ENCODE data around the gene CD81.

DNA sequence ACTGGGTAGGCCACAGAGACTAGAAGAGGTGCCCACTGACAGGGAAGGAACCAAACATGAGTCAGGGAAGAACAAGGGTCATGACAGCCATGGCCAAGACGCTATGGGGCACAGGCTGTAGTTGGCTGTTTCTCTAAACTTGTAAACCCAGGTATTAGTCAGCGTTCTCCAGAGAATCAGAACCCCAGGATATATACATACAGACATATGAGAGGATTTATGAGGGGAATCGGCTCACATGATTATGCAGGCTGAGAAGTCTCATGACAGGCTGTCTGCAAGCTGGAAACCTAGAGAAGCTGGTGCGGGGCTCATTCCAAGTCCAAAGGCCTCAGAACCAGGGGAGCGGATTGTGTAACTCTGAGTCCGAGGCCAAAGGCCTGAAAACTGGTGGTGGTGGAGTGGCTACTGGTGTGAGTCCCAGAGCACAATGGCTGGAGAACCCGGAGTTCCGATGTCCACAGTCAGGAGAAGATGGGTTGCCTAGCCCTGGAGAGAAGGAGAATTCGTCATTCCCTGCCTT is 29.7 kb upstream of the CD81 start:
- TF ChIP-seq EP300 (IDR thresholded peaks at IDR 0.05), result no peak
- TF ChIP-seq, protein P1, sequence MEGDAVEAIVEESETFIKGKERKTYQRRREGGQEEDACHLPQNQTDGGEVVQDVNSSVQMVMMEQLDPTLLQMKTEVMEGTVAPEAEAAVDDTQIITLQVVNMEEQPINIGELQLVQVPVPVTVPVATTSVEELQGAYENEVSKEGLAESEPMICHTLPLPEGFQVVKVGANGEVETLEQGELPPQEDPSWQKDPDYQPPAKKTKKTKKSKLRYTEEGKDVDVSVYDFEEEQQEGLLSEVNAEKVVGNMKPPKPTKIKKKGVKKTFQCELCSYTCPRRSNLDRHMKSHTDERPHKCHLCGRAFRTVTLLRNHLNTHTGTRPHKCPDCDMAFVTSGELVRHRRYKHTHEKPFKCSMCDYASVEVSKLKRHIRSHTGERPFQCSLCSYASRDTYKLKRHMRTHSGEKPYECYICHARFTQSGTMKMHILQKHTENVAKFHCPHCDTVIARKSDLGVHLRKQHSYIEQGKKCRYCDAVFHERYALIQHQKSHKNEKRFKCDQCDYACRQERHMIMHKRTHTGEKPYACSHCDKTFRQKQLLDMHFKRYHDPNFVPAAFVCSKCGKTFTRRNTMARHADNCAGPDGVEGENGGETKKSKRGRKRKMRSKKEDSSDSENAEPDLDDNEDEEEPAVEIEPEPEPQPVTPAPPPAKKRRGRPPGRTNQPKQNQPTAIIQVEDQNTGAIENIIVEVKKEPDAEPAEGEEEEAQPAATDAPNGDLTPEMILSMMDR (IDR thresholded peaks at IDR 0.05), result no peak

Measured in esophagus muscularis mucosa (tissue), 3 donors.